GM19238 (cell line): Measurements from ENCODE around the gene ZC3H10.
"Not testable (repeated sequence)": the region's sequence is repeated elsewhere in the genome, so short reads cannot be mapped to it uniquely, and the experiment has no call there.

Source experiments
- DNase-seq: peaks from one replicate; pipeline ENCODE4 v3.0.0; 2011; ENCODE audit warnings: low spot score; ENCODE audit not compliant: insufficient read length

The ZC3H10 gene

GRCh38 chr12:56154246-56154771, 36.2 kb downstream of the ZC3H10 start:
- DNase-seq: no peak

GRCh38 chr12:56154818-56155217, 36.8 kb downstream of the ZC3H10 start:
- no peak for DNase-seq

- DNase-seq: no peak
Measured at GRCh38 chr12:56155256-56155845, 37.3 kb downstream of the ZC3H10 start.

- DNase-seq: not testable (repeated sequence)
Measured at GRCh38 chr12:56156464-56157200, 38.6 kb downstream of the ZC3H10 start.

GRCh38 chr12:56157201-56158028, 39.3 kb downstream of the ZC3H10 start:
- DNase-seq: peak; percentile 66

GRCh38 chr12:56158029-56158925, 40.2 kb downstream of the ZC3H10 start, which contains the start of gene MYL6:
MYL6 (plus strand) TSS chr12:56158359; CDS start chr12:56158402, 43 bp downstream.
- DNase-seq: peak; percentile 87

GRCh38 chr12:56158926-56159461, 40.9 kb downstream of the ZC3H10 start:
- no peak for DNase-seq

- DNase-seq: no peak
Measured at GRCh38 chr12:56159482-56160192, 41.6 kb downstream of the ZC3H10 start.

- DNase-seq: no peak
Measured at GRCh38 chr12:56160193-56160763, 42.2 kb downstream of the ZC3H10 start.

GRCh38 chr12:56160894-56161689, 43.0 kb downstream of the ZC3H10 start:
- DNase-seq: no peak

GRCh38 chr12:56161690-56162351, 43.8 kb downstream of the ZC3H10 start:
- no peak for DNase-seq

- no peak for DNase-seq
Measured at GRCh38 chr12:56162468-56163290, 44.6 kb downstream of the ZC3H10 start.

GRCh38 chr12:56163533-56164344, 45.7 kb downstream of the ZC3H10 start:
- DNase-seq: no peak

GRCh38 chr12:56164345-56164729, 46.3 kb downstream of the ZC3H10 start:
- DNase-seq: no peak

- no peak for DNase-seq
Measured at GRCh38 chr12:56165369-56165768, 47.3 kb downstream of the ZC3H10 start.

GRCh38 chr12:56169229-56169759, 51.2 kb downstream of the ZC3H10 start:
- DNase-seq: no peak
